Lung (tissue), 12 donors: ENCODE data around the gene ITPKA. TPM values are rescaled to one million over a fixed set of nuclear protein-coding genes. Genes with fewer than 3 reads are reported as not detected.

Experiments
- ATAC-seq: fragments of 200-7000 bp; cut with Tn5 transposase; one replicate; pipeline ENCODE4 v1.9.1; 2020; ENCODE audit warnings: moderate number of reproducible peaks; ENCODE audit not compliant: insufficient read depth, low FRiP score
- DNase-seq, 3 donors: peaks; one replicate each; pipeline ENCODE4 v3.0.0-alpha.2; 2013 to 2017
- H3K27ac ChIP-seq, 2 donors: one replicate each; pipeline ENCODE4 v1.5.1; 2013; ENCODE audit warnings: mild to moderate bottlenecking in 2 of 2, moderate library complexity in 2 of 2, control low read depth in 1 of 2, inconsistent platforms in 1 of 2, low read depth in 1 of 2, low read length in 1 of 2
- H3K27me3 ChIP-seq, 3 donors: one replicate each; pipeline ENCODE4 v1.5.1; 2013; ENCODE audit warnings: low read length in 2 of 3; ENCODE audit not compliant: control insufficient read depth in 3 of 3, insufficient read depth in 3 of 3
- H3K36me3 ChIP-seq, 4 donors: one replicate each; pipeline ENCODE4 v1.5.1; 2013; ENCODE audit warnings: low read length in 4 of 4, mild to moderate bottlenecking in 1 of 4, moderate library complexity in 1 of 4; ENCODE audit not compliant: control insufficient read depth in 4 of 4, insufficient read depth in 4 of 4
- H3K4me1 ChIP-seq, 5 donors: one replicate each; pipeline ENCODE4 v1.5.1; 2013; ENCODE audit warnings: low read length in 5 of 5, mild to moderate bottlenecking in 2 of 5, moderate library complexity in 1 of 5; ENCODE audit not compliant: control insufficient read depth in 5 of 5, insufficient read depth in 5 of 5
- H3K4me3 ChIP-seq: one replicate; pipeline ENCODE4 v1.5.1; 2013; ENCODE audit warnings: mild to moderate bottlenecking, control low read depth, moderate library complexity
- H3K9ac ChIP-seq, 2 donors: one replicate each; pipeline ENCODE4 v1.5.1; 2013; ENCODE audit warnings: low read length in 2 of 2, control low read depth in 1 of 2; ENCODE audit not compliant: insufficient read depth in 1 of 2
- H3K9me3 ChIP-seq, 4 donors: one replicate each; pipeline ENCODE4 v1.5.1; 2013; ENCODE audit warnings: low read length in 3 of 4, mild to moderate bottlenecking in 1 of 4, moderate library complexity in 1 of 4; ENCODE audit not compliant: control insufficient read depth in 4 of 4, insufficient read depth in 3 of 4
- CTCF ChIP-seq: IDR thresholded peaks from 2 replicates; pipeline ENCODE4 v1.5.1; 2012; ENCODE audit warnings: mild to moderate bottlenecking; ENCODE audit errors: control extremely low read depth, extremely low read depth
- WGBS, 2 donors: extraction: QIAGEN DNeasy Blood & Tissue Kit; methylation state at CpG; one replicate each; pipeline ENCODE4 v1.1.7; 2013; 5-methylcytosine and 5-hydroxymethylcytosine counted together
- polyA plus RNA-seq, 2 donors: library from polyadenylated mRNA; stranded (reverse); fragments of 200-250 nt; gene quantifications; one replicate each; pipeline ENCODE4 v1.2.1, GENCODE V29; 2013
- total RNA-seq, 2 donors: library from RNA; depleted of rRNA in 1 of 2; stranded (reverse); fragments of >200 nt in 1 of 2; gene quantifications; one replicate each; pipeline ENCODE4 v1.2.1, GENCODE V29; 2014 to 2021
- donor health status: control.
- donor health status: control.
- donor health status: Bipolar disorder and iron deficiency.
- donor health status: healthy.
- donor health status: DM: yes; HTN: yes; CAD: no.

The ITPKA gene
- total and polyA plus RNA-seq, 4 donors: 0.35 to 1.9 (median 1.2) TPM

GRCh38 chr15:41511899-41512369, 18.3 kb downstream of the ITPKA start:
- no peak overlapping the region for H3K9ac ChIP-seq
- H3K9me3 ChIP-seq: no peaks in the 10 kb centered on the region
- H3K4me1 ChIP-seq: peaks cover 0 to 20% (median 9%) of the 10 kb centered on the region in 5 donors
- DNase-seq (no peak), ATAC-seq (no peak)
- no peaks in the 10 kb centered on the region for H3K36me3 ChIP-seq
- 5 to 8% methylated on average over 48 to 49 of the region's 49 CpGs for WGBS, 2 donors
- H3K4me3 ChIP-seq: no peak overlapping the region
- H3K27me3 ChIP-seq: peaks cover 0 to 44% (median 27%) of the 10 kb centered on the region in 3 donors
- no peak for TF ChIP-seq CTCF
- no peak overlapping the region for H3K27ac ChIP-seq

DNA sequence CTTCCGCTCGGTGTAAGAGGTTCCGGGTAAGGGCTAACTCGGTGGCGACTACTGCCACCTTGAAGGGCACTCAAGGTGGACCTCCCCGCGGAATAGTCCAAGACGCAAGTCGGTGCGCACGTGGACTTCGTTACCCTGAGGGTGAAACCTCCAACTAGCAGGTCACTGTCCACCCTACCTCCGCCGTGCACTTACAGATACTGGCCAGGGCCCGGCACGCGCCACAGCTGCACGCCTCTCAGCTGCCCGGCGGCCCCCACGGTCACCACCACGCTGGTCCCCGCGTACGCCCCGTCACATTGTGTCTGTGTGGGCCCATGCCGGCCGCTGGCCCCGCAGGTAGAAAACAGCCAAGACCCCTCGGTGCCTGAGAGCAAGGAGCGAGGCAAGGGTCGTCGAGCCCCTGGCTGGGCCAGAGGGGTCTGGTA, 18.9 kb downstream of the ITPKA start:
- ATAC-seq (no peak), DNase-seq (no peak)
- Histone ChIP-seq H3K9ac (no peak overlapping the region), H3K4me3 (peak overlapping the region; percentile 39), H3K9me3 (no peaks in the 10 kb centered on the region), H3K27me3 (peaks cover 0 to 43% (median 27%) of the 10 kb centered on the region in 3 donors), H3K36me3 (peaks cover 0 to 5% (median under 1%) of the 10 kb centered on the region in 4 donors), H3K27ac (no peak overlapping the region), H3K4me1 (peaks cover 0 to 20% (median 9%) of the 10 kb centered on the region in 5 donors)
- no peak for TF ChIP-seq CTCF
- WGBS, 2 donors: 8 to 10% methylated on average over 33 of the region's 33 CpGs

GRCh38 chr15:41512940-41513505, 19.3 kb downstream of the ITPKA start:
- Histone ChIP-seq H3K27me3 (peaks cover 0 to 39% (median 24%) of the 10 kb centered on the region in 3 donors), H3K36me3 (peaks cover 0 to 9% (median 4%) of the 10 kb centered on the region in 4 donors), H3K4me3 (peak overlapping the region; percentile 35), H3K4me1 (peaks cover 0 to 20% (median 9%) of the 10 kb centered on the region in 5 donors), H3K9ac (no peak overlapping the region), H3K27ac (no peak overlapping the region), H3K9me3 (no peaks in the 10 kb centered on the region)
- DNase-seq: peak; percentile 29 to 35 (median 32)
- ATAC-seq: no peak
- no peak for TF ChIP-seq CTCF
- WGBS, 2 donors: 1 to 2% methylated on average over 40 of the region's 40 CpGs
